IPS-20b (cell line): ENCODE results near the gene MAP2K5.

Experiments
- H3K27ac ChIP-seq: one replicate; pipeline ENCODE4 v1.5.1; 2013; ENCODE audit warnings: low read length
- H3K27me3 ChIP-seq: 2 replicates; pipeline ENCODE4 v1.6.1; 2013; ENCODE audit warnings: mild to moderate bottlenecking, low read length, inconsistent platforms; ENCODE audit not compliant: insufficient read depth
- H3K36me3 ChIP-seq: 2 replicates; pipeline ENCODE4 v1.6.1; 2013; ENCODE audit warnings: low read depth, mild to moderate bottlenecking, inconsistent platforms, low read length, moderate library complexity; ENCODE audit not compliant: insufficient read depth
- H3K4me1 ChIP-seq: 2 replicates; pipeline ENCODE4 v1.6.1; 2013; ENCODE audit warnings: mild to moderate bottlenecking, control low read depth, inconsistent platforms, low read length, moderate library complexity; ENCODE audit not compliant: insufficient read depth
- H3K4me3 ChIP-seq: 2 replicates; pipeline ENCODE4 v1.5.1; 2013; ENCODE audit warnings: mild to moderate bottlenecking, low read length, inconsistent platforms
- H3K9ac ChIP-seq: 2 replicates; pipeline ENCODE4 v1.6.1; 2013; ENCODE audit warnings: low read depth, mild to moderate bottlenecking, inconsistent platforms, low read length, moderate library complexity
- H3K9me3 ChIP-seq: 2 replicates; pipeline ENCODE4 v1.6.1; 2013; ENCODE audit warnings: mild to moderate bottlenecking, low read depth, low read length, inconsistent platforms; ENCODE audit not compliant: insufficient read depth

MAP2K5 gene

GRCh38 chr15:67801926-67802914 lies 259.7 kb downstream of the MAP2K5 start:
- no peaks in the 10 kb centered on the region; the same call in 1 of the 2 replicates for H3K27me3 ChIP-seq
- no peak overlapping the region for H3K27ac ChIP-seq
- no peaks in the 10 kb centered on the region for H3K9me3 ChIP-seq
- H3K36me3 ChIP-seq: no peaks in the 10 kb centered on the region
- H3K4me3 ChIP-seq: no peak overlapping the region
- H3K4me1 ChIP-seq: peaks cover 18% of the 10 kb centered on the region; the same call in 1 of the 2 replicates
- H3K9ac ChIP-seq: no peak overlapping the region

- H3K4me1 ChIP-seq: peaks cover 18% of the 10 kb centered on the region; the same call in 1 of the 2 replicates
- H3K36me3 ChIP-seq: no peaks in the 10 kb centered on the region
- H3K27me3 ChIP-seq: no peaks in the 10 kb centered on the region; the same call in 1 of the 2 replicates
- H3K9ac ChIP-seq: no peak overlapping the region
- no peak overlapping the region for H3K27ac ChIP-seq
- no peak overlapping the region for H3K4me3 ChIP-seq
- no peaks in the 10 kb centered on the region for H3K9me3 ChIP-seq
These were observed 260.8 kb downstream of the MAP2K5 start for GRCh38 chr15:67803299-67803698.

DNA sequence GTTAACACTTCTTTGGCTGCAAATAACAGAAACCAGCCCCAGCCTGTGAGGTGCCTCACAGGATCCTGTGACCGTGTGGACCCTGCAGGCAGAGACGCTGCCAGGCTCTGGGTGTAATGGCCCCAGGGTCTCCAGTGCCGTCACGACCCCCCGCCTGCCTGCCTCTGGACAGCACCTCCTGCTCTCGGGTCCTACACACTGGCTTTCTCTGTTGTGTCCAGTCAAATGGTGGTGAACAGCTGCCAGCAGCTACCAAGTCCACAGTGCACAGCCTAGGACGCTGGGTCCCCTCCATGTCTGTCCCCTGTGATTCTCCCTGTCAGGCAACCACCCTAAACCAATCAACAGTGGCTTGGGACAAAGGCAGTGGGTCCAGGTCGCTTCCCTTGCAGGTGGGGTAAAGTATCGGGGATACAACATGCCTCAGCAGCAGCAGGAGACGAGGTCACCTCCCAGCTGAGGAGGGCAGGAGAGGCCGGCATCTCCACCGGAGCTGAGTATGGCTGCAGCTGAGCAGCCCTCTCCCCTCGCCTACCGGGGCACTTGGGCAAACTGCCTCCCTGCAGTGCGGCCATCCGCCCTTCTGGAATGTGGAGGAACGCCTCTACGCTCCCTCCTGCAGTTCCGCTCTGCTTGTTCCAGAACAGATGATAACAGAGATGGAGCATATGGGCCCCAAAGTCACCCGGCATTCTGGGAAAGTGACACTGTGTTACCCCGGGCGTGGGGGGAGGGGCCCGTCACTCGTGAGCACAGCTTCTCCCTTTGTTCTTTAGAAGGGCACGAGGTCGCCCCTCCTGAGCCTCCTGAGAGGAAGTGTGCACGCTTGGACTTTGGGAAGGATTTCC lies 261.7 kb downstream of the MAP2K5 start:
- Histone ChIP-seq H3K9ac (no peak overlapping the region; the same call in 1 of the 2 replicates), H3K36me3 (no peaks in the 10 kb centered on the region), H3K4me1 (peaks cover 18% of the 10 kb centered on the region; the same call in 1 of the 2 replicates), H3K27ac (peak overlapping the region; percentile 61), H3K9me3 (no peaks in the 10 kb centered on the region), H3K4me3 (no peak overlapping the region), H3K27me3 (no peaks in the 10 kb centered on the region; the same call in 1 of the 2 replicates)

DNA sequence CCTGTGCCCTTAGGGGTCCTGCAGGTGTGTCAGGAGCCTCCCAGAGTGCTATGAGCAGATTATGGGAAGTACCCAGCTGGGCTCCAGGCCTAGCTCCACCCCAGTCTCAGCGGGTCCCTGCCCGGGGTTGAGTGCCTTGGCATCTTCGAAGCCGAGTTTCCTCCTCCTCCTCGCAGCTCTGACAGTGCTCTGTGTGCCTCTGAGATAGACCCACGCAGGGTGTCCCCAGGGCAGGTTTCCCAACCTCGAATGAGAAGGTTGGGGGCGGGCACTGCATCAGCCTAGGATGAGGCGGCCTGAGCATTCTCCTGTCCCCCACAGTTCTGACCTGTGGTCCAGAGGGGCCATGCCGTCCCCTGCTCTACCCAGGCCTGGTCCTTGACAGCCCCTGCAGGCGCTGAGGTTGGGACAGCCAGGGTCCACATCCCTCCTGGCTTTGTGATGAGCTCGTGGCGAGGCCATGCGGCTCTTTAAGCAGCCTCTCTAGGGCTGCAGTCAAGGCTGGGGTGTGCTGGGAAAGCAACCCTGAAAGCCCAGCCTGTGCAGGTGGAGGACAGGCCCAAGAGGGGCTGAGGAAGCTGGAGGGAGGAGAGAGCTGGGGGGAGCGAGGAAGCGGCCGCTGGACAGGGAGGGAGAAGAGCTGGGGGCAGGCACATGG lies 262.6 kb downstream of the MAP2K5 start:
- H3K9ac ChIP-seq: no peak overlapping the region
- H3K4me3 ChIP-seq: no peak overlapping the region
- no peaks in the 10 kb centered on the region for H3K36me3 ChIP-seq
- no peaks in the 10 kb centered on the region for H3K9me3 ChIP-seq
- no peaks in the 10 kb centered on the region; the same call in 1 of the 2 replicates for H3K27me3 ChIP-seq
- peaks cover 14% of the 10 kb centered on the region; the same call in 1 of the 2 replicates for H3K4me1 ChIP-seq
- H3K27ac ChIP-seq: no peak overlapping the region

- peaks cover 14% of the 10 kb centered on the region; the same call in 1 of the 2 replicates for H3K4me1 ChIP-seq
- H3K9ac ChIP-seq: no peak overlapping the region
- no peak overlapping the region for H3K4me3 ChIP-seq
- H3K27ac ChIP-seq: no peak overlapping the region
- H3K9me3 ChIP-seq: no peaks in the 10 kb centered on the region
- H3K36me3 ChIP-seq: no peaks in the 10 kb centered on the region
- H3K27me3 ChIP-seq: no peaks in the 10 kb centered on the region; the same call in 1 of the 2 replicates
These were observed 263.4 kb downstream of the MAP2K5 start for GRCh38 chr15:67805666-67806516.

GRCh38 chr15:67806536-67806935 lies 264.0 kb downstream of the MAP2K5 start:
- Histone ChIP-seq H3K9me3 (no peaks in the 10 kb centered on the region), H3K27ac (no peak overlapping the region), H3K36me3 (no peaks in the 10 kb centered on the region), H3K4me1 (peaks cover 14% of the 10 kb centered on the region; the same call in 1 of the 2 replicates), H3K9ac (no peak overlapping the region), H3K4me3 (no peak overlapping the region), H3K27me3 (no peaks in the 10 kb centered on the region; the same call in 1 of the 2 replicates)

DNA sequence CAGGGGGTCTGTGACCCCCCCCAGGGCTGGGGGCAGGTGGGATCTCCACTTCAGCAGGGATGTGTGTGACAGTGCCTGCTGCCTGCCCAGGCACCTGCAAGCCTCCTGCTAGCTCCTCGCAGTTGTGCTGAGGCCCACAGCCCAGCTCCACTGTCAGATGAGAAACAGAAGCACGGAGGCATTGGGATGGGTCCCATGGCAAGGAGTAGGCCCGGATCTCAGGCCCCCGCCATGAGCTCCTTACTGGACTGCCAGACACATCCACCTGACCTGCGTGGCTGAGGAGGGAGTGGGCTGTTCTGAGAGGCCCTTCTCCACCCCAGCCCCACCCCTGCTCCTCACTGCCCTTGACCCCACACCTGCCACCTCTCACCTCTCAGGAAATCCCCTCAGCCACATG lies 264.6 kb downstream of the MAP2K5 start:
- Histone ChIP-seq H3K4me3 (no peak overlapping the region), H3K4me1 (peaks cover 14% of the 10 kb centered on the region; the same call in 1 of the 2 replicates), H3K9me3 (no peaks in the 10 kb centered on the region), H3K27me3 (no peaks in the 10 kb centered on the region; the same call in 1 of the 2 replicates), H3K9ac (no peak overlapping the region), H3K27ac (no peak overlapping the region), H3K36me3 (no peaks in the 10 kb centered on the region)

GRCh38 chr15:67807836-67808235 lies 265.3 kb downstream of the MAP2K5 start:
- no peaks in the 10 kb centered on the region for H3K27me3 ChIP-seq
- H3K36me3 ChIP-seq: no peaks in the 10 kb centered on the region
- H3K4me1 ChIP-seq: peaks cover 14% of the 10 kb centered on the region; the same call in 1 of the 2 replicates
- H3K27ac ChIP-seq: no peak overlapping the region
- no peaks in the 10 kb centered on the region for H3K9me3 ChIP-seq
- no peak overlapping the region for H3K4me3 ChIP-seq
- H3K9ac ChIP-seq: no peak overlapping the region

DNA sequence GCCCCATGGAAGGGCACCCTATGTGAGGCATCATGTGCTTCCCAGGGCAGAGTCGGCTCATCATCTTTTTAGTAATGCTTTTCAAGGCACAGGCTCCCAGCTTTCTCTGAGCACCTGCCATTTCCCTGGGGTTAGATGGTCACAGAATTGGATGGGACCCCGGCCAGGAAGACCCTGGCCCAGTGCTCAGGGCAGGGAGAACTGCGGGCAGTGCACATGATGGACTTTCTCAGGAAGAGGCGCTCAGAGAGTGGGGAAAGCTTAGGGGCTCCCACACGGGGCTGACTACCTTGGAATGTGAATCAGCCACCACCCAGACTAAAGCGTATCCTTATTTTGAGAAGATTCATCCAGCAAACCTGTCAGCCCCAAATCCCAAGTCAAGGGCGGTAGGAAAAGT lies 266.3 kb downstream of the MAP2K5 start:
- Histone ChIP-seq H3K9me3 (no peaks in the 10 kb centered on the region), H3K27ac (no peak overlapping the region), H3K4me1 (peaks cover 14% of the 10 kb centered on the region; the same call in 1 of the 2 replicates), H3K9ac (no peak overlapping the region), H3K27me3 (no peaks in the 10 kb centered on the region), H3K36me3 (no peaks in the 10 kb centered on the region), H3K4me3 (no peak overlapping the region)

DNA sequence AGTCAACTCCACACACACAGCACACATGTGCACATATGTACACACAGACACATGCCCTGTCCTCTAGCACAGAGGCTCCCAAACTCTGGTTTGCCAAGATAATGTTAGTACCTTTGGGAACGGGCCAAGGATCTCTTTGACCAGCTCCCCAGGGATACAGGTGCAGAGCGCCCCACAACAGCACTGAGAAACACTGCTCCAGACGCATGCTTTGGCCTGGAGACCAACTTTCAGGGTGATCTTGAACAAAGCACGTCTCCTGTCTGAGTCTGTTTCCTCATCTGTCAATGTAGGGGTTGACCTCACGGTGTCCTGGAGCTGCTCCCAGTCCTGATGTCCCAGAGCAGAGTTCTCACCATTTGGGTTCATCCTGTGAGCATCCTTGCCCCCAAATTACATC lies 266.9 kb downstream of the MAP2K5 start:
- H3K27ac ChIP-seq: no peak overlapping the region
- no peaks in the 10 kb centered on the region for H3K9me3 ChIP-seq
- no peak overlapping the region for H3K9ac ChIP-seq
- H3K4me1 ChIP-seq: peaks cover 8% of the 10 kb centered on the region; the same call in 1 of the 2 replicates
- H3K4me3 ChIP-seq: no peak overlapping the region
- no peaks in the 10 kb centered on the region for H3K27me3 ChIP-seq
- no peaks in the 10 kb centered on the region for H3K36me3 ChIP-seq
